Central memory CD4-positive, alpha-beta T cell (primary cell): Measurements from ENCODE around the gene BPNT1.
"Not testable (repeated sequence)": the region's sequence is repeated elsewhere in the genome, so short reads cannot be mapped to it uniquely, and the experiment has no call there.

Experiments used
- DNase-seq: peaks from one replicate; pipeline ENCODE4 v3.0.0; 2022
- total RNA-seq, 3 experiments: gene quantifications; one replicate each; lab custom pipeline; 2026; lab: John Stamatoyannopoulos, UW

BPNT1 gene
- total RNA-seq, result 10.6 to 40.4 (median 21.1) reads per million in 3 experiments

GRCh38 chr1:220089650-220090556 lies at the start of gene BPNT1:
Gene BPNT1, minus strand, starts transcription at chr1:220089788. Its CDS starts 9,942 bp downstream, at chr1:220079846.
- DNase-seq, result peak; percentile 97

- DNase-seq, result peak; percentile 56
Observed at GRCh38 chr1:220137019-220137786, 47.6 kb upstream of the BPNT1 start.

GRCh38 chr1:220135755-220136154 lies 46.2 kb upstream of the BPNT1 start:
- DNase-seq, result no peak

- DNase-seq, result no peak
Observed at GRCh38 chr1:220129479-220130210, 40.1 kb upstream of the BPNT1 start.

GRCh38 chr1:220127076-220127475 lies 37.5 kb upstream of the BPNT1 start:
- no peak for DNase-seq

GRCh38 chr1:220124542-220124941 lies 35.0 kb upstream of the BPNT1 start:
- no peak for DNase-seq

- DNase-seq, result no peak
Observed at GRCh38 chr1:220123889-220124288, 34.3 kb upstream of the BPNT1 start.

- no peak for DNase-seq
Observed at GRCh38 chr1:220123066-220123465, 33.5 kb upstream of the BPNT1 start.

- no peak for DNase-seq
Observed at GRCh38 chr1:220121791-220122530, 32.4 kb upstream of the BPNT1 start.

GRCh38 chr1:220119043-220119512 lies 29.5 kb upstream of the BPNT1 start:
- DNase-seq, result no peak

- peak; percentile 35 for DNase-seq
Observed at GRCh38 chr1:220113136-220113695, 23.6 kb upstream of the BPNT1 start.

GRCh38 chr1:220112600-220112999 lies 23.0 kb upstream of the BPNT1 start:
- DNase-seq, result not testable (repeated sequence)

- DNase-seq, result not testable (repeated sequence)
Observed at GRCh38 chr1:220110473-220110872, 20.9 kb upstream of the BPNT1 start.

- DNase-seq, result no peak
Observed at GRCh38 chr1:220099826-220100225, 10.2 kb upstream of the BPNT1 start.

- peak; percentile 85 for DNase-seq
Observed at GRCh38 chr1:220094016-220094911, 4.7 kb upstream of the BPNT1 start, which contains the start of gene IARS2. Gene IARS2, plus strand, starts transcription at chr1:220094132. Its CDS starts 85 bp downstream, at chr1:220094217.

- no peak for DNase-seq
Observed at GRCh38 chr1:220093361-220094015, 3.9 kb upstream of the BPNT1 start.

- no peak for DNase-seq
Observed at GRCh38 chr1:220092694-220093093, 3.1 kb upstream of the BPNT1 start.

GRCh38 chr1:220086261-220086686 lies 3.3 kb downstream of the BPNT1 start:
- not testable (repeated sequence) for DNase-seq

GRCh38 chr1:220084460-220084859 lies 5.1 kb downstream of the BPNT1 start:
- DNase-seq, result no peak

- no peak for DNase-seq
Observed at GRCh38 chr1:220077887-220078286, 11.7 kb downstream of the BPNT1 start.
